LHCN-M2 (cell line): ENCODE data around the gene STAT3. TPM values are rescaled to one million over a fixed set of nuclear protein-coding genes. Genes with fewer than 3 reads are reported as not detected.
"Not testable (repeated sequence)": the region's sequence is repeated elsewhere in the genome, so short reads cannot be mapped to it uniquely, and the experiment has no call there.

Experiments
- DNase-seq: peaks from one replicate; pipeline ENCODE4 v3.0.0-alpha.2; 2012; ENCODE audit warnings: low read depth
- total RNA-seq: library from RNA; depleted of rRNA; stranded (reverse); fragments of >200 nt; gene quantifications from 2 replicates; pipeline ENCODE4 v1.2.3, GENCODE V29; 2014

Gene STAT3
- total RNA-seq, 1 experiment from 2014 or later, result 60.3 TPM

DNA sequence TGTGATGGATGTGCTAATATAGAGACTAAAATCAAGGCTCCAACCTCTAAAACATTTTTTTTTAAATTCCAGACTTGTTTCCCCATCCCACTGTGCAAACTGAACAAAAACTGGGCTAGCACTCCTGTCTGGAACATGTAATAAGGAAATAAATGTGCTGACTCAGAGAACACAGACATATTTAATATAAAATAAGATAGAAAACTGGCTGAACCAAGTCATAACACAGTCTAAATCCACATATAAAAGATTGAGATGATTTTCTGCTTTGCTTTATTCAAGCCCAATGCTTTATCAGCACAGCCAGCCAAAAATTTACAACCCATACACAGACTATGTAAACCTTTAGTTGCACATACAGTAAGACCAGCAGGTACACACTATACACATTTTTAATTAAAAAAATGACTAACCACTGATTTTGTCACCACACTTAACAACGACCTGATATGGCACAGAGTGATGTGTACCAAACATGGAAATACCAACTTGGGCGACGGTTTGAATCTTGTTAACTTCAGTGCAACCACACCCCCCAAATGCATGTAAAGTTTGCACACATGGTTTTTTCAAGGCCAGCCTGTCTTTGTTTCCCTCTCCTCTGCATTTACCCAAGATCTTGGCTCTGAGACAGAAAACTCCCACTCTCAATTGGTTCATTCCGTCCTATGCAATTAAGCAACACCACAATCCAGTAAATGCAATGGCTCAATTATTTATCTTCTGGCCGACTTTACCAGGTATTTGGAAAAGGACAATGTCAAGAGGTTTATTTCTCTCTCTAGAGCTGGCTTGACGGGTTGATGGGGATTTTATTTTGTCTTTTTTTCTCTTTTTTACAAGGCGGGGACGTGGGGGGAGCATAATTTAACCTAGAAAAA, 1.2 kb downstream of the STAT3 start:
- peak; percentile 30 for DNase-seq

DNA sequence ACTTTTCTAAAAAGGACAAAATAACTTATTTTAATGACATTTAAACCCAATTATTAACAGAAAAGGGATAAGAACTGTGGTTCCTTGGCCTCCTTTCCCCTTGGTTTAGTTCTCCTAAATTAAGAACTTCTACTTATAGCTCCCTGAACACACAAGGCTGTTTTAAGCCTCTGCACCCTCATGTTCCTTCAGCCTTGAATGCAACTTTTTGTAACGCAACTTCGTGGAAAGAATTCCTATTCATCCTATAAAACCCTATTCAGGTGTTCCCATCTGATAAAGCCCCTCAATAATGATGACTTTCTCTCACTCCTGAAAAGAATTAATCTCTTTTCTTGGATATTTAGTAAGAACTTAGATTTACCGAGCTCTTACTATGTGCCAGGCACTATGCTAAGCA, 6.3 kb downstream of the STAT3 start:
- DNase-seq, result no peak

DNA sequence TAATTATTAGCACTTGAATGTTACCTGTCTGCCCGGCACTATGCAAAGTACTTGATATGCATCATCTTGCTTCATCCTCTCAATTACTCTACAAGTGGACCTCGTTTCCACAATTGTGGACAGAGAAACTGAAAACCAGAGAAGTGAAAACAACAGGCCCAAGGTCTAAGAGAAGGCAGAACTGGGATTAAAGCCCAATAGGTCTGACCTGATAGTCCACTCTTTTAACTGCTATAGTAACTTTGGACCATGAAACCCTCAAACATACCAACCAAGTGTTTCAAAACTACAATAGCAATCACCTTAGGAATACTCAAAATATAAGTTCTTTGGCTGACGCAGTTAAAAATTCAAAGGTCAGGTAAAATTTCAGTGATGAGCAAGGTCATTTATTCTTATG, 7.3 kb downstream of the STAT3 start:
- DNase-seq, result no peak

DNA sequence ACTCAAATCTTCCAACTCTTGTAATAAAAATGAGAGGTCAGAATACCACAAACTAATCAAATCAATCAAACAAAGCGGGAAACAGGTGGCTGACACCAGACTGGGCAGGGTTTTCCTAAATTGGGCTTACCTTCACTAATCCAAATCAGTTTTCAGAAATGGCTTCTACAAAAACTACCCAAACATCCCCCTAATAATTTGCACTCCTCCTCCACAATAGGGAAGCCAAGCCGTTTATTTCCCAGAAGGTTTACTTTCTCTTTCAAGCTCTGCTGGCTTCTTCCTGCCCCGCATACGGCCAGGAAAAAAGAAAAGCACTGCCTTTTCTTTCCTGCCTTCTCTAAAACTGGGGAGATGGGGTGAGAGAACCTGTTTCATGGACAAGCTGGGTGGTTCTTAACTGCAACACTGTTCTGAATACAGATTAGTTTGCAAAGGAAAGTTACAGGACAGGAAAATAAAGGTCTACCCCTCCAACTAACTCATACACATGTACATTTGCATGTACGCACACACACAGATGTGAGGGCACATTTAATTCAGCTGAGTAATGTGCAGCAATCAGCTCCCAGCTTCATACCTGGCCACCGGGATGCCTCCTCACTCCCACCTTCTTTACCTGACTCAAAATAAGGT, 9.2 kb downstream of the STAT3 start:
- peak; percentile 28 for DNase-seq

DNA sequence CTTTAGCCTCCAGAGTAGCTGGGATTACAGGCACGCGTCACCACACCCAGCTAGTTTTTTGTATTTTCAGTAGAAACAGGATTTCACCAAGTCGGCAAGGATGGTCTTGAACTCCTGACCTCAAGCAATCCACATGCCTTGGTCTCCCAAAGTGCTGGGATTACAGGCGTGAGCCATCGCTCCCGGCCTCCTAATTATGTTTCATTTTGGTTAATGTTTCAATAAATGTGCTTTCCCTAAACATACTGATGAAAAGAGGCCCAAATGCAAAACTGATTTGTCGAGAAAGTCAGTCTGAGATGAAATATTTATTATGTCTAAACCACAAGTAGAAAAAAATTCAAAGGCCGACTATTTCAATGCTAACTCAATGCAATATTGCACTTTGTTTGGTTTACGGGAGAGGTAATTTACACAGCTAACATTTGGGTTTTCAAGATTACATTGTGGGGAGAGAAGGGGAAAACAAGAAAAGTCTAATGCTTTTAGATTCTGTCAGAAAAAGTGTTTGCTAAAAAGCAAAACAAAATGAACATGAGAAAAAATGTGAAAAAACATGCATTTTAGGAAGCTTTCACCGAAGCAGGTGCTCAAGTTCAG, 9.8 kb downstream of the STAT3 start:
- DNase-seq, result no peak

DNA sequence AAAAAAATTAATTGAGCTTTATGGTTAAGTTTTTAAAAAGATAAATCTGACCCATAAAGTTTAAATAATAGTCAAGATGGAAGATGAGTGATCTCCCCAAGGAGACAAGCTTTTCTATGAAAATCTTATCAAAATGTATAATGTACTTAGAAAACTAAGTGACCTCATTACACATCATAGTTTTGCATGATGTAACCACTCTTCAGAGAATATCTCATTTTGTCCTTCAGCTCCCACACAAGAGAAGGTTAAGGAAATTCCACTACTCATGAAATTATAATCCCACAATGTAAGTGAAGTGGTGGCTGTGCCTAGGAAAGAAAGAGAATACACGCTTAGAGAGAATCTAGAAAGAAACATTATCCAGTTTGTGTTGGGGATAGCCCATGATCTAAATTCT, 14.3 kb downstream of the STAT3 start:
- no peak for DNase-seq

DNA sequence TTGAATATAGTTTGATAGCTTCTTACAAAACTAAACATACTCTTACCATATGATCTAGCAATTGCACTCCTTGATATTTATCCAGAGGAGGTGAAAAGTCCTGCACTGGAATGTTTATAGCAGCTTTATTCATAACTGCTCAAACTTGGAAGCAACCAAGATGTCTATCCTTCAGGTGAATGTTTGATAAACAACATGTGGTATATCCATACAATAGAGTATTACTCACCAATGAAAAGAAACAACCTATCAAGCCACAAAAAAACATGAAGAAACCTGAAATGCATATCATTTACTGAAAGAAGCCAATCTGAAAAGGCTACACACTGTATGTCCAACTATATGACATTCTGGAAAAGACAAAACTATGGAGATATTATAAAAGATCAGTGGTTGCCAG, 16.1 kb downstream of the STAT3 start:
- DNase-seq, result no peak

DNA sequence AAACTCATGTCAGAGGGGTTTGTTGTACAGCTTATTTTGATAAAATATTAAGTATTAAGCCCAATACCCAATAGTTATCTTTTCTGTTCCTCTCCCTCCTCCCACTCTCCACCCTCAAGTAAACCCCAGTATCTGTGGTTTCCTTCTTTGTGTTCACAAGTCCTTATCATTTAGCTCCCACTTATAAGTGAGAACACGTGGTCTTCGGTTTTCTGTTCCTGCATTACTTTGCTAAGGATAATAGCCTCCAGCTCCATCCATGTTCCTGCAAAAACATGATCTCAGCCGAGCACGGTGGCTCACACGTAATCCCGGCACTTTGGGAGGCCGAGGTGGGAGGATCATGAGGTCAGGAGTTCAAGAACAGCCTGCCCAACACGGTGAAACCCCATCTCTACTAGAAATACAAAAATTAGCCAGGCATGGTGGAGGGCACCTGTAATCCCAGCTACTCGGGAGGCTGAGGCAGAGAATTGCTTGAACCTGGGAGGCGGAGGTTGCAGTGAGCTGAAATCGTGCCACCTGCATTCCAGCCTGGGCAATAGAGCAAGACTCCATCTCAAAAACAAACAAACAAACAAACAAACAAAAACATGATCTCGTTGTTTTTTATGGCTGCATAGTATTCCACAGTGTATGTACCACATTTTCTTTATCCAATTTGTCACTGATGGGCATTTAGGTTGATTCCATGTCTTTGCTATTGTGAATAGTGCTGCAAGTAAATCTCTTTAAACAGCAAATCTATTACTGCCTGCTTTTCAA, 19.3 kb downstream of the STAT3 start:
- DNase-seq, result not testable (repeated sequence)

DNA sequence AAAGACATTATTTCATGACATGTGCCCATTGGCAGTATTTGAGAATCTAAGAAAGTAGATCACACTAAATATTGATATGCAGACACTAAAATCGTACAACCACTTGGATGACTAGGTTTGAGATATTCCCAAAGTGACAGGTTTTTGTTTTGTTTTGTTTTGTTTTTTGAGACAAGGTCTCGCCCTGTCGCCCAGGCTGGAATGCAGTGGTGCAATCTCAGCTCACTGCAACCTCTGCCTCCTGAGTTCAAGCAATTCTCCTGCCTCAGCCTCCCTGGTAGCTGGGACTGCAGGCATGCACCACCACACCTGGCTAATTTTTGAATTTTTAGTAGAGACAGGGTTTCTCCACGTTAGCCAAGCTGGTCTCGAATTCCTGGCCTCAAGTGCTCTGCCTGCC, 19.9 kb downstream of the STAT3 start:
- DNase-seq, result not testable (repeated sequence)

DNA sequence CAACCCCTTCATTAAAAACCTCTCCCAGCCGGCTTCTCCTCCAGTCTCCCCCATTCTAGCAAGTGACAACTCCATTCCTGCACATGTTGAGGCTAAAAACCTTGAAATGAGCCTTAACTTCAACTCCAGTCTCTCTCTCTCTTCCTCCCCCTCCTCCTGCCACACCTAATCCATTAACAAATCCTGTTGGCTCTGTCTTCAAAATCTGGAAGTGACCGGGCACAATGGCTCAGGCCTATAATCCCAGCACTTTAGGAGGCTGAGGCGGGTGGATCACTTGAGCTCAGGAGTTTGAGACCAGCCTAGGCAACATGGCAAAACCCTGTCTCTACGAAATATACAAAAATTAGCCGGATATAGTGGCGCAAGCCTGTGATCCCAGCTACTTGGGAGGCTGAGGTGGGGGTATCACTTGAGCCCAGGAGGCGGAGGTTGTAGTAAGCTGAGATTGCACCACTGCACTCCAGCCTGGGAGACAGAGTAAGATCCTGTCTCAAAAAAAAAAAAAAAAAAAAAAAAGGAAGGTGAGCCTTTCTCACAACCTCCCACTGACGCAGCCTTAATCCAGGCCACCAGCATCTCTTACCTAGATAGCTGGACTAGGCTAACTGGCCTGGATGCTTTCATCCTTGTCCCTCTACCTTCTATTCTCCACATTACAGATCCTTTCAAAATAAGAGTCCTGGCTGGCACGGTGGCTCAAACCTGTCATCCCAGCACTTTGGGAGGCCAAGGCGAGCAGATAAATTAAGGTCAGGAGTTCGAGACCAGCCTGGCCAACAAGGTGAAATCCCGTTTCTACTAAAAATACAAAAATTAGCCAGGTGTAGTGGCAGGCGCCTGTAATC, 21.8 kb downstream of the STAT3 start:
- DNase-seq, result not testable (repeated sequence)

DNA sequence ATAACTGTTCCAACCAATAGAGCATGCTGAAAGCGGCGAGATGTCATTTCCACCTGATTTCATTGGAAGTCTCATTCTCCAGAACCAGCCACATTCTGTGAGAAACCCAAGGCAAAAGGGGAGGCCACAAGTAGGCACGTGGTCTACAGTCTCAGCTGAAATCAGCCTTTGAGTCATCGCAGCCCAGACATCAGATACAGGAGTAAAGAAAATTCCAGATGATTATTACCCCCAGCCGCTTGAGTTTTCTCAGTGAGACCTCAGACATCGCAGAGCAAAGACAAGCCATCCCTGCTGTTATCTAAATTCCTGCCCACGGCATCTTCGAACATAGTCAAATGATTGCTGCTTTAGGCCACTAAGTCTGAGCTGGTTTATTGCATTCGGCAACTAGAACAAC, 23.1 kb downstream of the STAT3 start:
- DNase-seq, result peak; percentile 55

DNA sequence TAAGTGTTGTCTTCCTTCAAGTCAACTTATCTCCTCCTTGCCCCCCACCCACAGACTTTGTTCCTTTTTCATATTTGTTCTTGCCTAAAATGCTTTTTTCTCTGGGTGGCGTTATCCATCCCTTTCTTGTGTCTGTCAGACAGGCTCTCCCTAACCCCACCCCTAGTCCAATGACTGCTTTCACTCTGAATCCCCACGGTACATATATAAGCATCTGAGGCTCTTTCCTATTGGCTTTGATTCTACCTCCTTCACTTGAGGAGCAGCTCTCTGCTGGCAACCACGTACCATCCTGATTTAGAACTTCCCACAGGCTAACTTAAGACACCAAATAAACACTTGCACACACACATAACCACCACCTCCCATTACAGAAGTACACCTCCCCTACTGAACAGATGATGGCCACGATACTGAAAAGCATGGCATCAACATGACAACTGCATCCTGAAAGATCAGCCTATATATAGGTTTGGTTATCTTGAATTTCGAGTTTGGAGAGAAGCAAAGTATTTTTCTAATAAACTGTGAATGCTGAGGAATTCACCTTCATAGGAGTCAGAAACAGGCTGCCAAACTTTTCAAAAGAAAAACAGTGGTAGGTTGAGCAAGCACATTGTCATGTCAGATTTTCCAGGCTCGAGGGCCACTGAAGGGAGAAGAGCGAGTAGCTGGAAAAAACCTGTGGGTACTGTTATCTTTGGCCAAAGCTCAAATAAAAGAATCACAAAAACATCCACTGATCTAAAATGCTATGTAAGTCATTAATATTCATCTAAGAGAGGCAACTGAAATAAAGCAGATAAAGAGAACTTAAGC, 24.3 kb downstream of the STAT3 start:
- DNase-seq, result no peak

DNA sequence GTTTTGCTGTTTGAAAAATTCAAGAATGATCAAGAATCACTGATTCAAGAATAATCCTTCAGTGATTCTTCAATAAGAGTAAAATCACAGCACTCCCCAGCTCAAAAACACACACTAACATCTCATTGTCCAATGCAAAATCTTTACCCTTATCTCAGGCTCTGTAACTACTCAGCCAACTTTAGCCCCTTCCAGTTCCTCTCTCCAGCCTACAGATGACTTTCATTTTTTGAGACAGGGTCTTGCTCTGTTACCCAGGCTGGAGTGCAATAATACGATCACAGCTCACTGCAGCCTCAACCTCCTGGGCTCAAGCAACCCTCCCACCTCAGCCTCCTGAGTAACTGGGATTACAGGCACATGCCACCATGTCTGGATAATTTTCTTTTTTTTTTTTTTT, 25.0 kb downstream of the STAT3 start:
- DNase-seq, result no peak

DNA sequence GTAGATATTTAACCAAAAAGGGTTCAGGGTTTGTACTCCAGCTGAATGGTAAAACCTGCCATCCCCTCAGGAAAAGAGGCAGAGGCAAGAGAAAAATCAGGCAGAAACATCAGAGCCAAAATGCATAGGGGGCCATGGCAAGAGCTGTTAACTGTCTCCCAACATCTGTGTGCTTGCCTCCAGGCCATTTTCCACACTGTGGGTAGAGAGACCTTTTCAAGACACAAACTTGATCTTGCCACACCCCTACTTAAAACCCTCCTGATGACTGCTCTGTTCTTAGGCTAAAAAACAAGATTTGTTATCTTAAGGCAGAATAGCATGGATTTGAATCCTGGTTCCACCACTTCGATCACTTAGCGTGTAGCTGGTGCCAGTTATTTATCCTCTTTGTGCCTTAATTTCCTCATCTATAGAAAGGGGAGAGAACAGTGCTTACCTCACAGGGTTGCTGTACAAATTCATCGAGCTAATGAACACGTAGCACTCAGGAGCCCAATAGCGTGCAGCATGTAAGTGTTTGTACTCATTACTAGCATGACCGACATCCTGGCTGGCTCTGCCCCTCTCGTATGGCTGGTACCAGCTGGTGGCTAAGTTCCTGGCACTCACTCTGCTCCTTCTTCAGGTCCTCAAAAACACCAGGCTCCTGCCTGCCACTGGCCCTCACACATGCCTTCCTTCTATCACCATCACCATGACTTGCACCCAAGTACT, 25.8 kb downstream of the STAT3 start:
- DNase-seq, result no peak

DNA sequence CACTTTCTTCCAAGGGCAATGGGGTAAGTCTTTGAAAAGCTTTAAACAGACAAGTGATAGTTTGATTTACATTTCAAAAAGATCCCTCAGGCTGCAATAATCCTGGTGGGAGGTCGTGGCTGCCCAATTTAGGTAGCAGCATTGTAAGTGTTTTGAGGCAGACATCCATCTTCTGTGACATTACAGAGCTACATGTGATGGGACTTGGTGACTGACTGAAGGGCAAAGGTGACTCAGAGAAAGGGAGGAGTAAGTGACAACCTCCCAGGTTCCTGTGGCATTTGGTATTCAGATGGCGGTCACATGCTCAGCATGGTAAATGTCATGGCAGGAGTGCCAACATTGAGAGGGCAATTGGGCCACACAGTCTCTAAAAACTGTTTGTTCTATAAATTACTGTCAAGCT, 26.5 kb downstream of the STAT3 start:
- no peak for DNase-seq

DNA sequence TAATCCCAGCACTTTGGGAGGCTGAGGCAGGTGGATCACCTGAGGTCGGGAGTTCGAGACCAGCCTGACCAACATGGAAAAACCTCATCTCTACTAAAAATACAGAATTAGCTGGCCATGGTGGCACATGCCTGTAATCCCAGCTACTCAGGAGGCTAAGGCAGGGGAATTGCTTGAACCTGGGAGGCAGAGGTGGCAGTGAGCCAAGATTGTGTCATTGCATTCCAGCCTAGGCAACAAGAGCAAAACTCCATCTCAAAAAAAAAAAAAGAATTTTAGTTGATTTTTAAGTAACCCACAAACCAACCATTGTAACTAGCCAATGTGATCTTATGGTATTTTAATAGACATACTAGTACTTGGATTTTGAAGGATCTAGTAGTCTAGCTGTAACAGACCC, 27.9 kb downstream of the STAT3 start:
- not testable (repeated sequence) for DNase-seq

DNA sequence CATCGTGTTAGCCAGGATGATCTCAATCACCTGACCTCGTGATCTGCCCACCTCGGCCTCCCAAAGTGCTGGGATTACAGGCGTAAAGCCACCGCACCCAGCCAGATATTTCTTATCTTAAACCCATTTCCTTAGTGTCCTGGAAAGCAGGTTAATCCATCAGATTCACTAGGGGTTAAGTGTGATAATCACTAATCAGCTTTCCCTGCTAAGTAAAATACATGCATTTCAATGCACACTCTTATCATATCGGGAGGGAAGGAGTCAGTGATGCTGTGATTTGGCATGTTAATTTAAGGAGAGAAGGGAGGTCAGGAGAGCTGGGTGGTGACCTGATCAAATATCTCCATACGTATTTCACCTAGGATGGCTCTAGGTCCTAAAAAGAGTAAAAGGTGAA, 29.1 kb downstream of the STAT3 start:
- no peak for DNase-seq

DNA sequence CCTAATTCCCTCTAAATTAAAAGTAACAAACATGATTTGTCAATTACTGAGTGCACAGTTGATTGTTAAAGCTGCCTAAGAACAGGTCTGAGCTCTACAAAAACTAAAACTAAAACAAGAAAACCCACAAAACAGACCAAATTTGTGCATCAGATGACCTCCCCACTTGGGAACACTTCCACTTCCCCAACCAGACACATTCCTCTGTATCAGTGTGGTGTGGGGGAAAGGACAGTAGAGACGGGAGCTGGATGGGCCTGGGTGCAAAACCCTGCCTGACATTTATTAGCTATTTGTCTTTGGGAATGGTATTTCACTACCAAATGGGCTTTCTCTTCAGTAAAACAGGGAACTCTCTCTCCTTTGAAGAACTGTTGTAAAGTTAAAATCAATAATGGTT, 29.8 kb downstream of the STAT3 start:
- DNase-seq, result no peak
